Suprapubic skin (tissue), 4 donors: ENCODE measurements around the gene CAMTA1. TPM values are rescaled to one million over a fixed set of nuclear protein-coding genes. Genes with fewer than 3 reads are reported as not detected.

ENCODE experiments used
- DNase-seq, 2 donors: peaks; one replicate each; pipeline ENCODE4 v3.0.0-alpha.2; 2019; ENCODE audit warnings: low spot score in 2 of 2
- H3K27ac ChIP-seq: fragments of 200-600 bp; sonication (generic); one replicate; pipeline ENCODE4 v1.5.1; 2019
- H3K27me3 ChIP-seq: fragments of 200-600 bp; sonication (generic); one replicate; pipeline ENCODE4 v1.5.1; 2019
- H3K36me3 ChIP-seq: fragments of 200-600 bp; sonication (generic); one replicate; pipeline ENCODE4 v1.5.1; 2019
- H3K4me1 ChIP-seq: fragments of 200-600 bp; sonication (generic); one replicate; pipeline ENCODE4 v1.5.1; 2019
- H3K4me3 ChIP-seq: fragments of 200-600 bp; sonication (generic); one replicate; pipeline ENCODE4 v1.5.1; 2019; ENCODE audit warnings: mild to moderate bottlenecking
- H3K9me3 ChIP-seq: fragments of 200-600 bp; sonication (generic); one replicate; pipeline ENCODE4 v1.5.1; 2019
- EP300 ChIP-seq: sonication (generic); formaldehyde crosslinking; IDR thresholded peaks from one replicate; pipeline ENCODE4 v1.6.1; 2017; ENCODE audit warnings: antibody characterized with exemption
- POLR2A ChIP-seq, 2 donors: fragments of 450-650 bp; IDR thresholded peaks; one replicate each; pipeline ENCODE4 v1.6.1; 2017; ENCODE audit warnings: antibody characterized with exemption in 2 of 2, mild to moderate bottlenecking in 2 of 2, moderate library complexity in 2 of 2
- POLR2AphosphoS5 ChIP-seq, 3 donors: sonication (generic); formaldehyde crosslinking; IDR thresholded peaks; one replicate each; pipeline ENCODE4 v1.6.1; 2017; ENCODE audit warnings: antibody characterized with exemption in 3 of 3
- WGBS: methylation state at CpG from one replicate; pipeline ENCODE4 v1.1.5; 2018; 5-methylcytosine and 5-hydroxymethylcytosine counted together
- total RNA-seq, 4 donors: library from RNA; depleted of rRNA; stranded (reverse); fragments of >200 nt; gene quantifications; one replicate each; pipeline ENCODE4 v1.1.0, GENCODE V29; 2016
- TF ChIP-seq, protein P1 (sequence below), 2 donors: fragments of 200-600 bp in 1 of 2; fragments of 450-650 bp in 1 of 2; sonication (generic) in 1 of 2; IDR thresholded peaks; one replicate each; pipeline ENCODE4 v1.5.1; 2016 to 2019; ENCODE audit warnings: antibody characterized with exemption in 2 of 2, mild to moderate bottlenecking in 1 of 2, moderate library complexity in 1 of 2

The CAMTA1 gene
- total RNA-seq, 4 donors from 2014 or later: 40.4 to 54.1 (median 46.6) TPM

DNA sequence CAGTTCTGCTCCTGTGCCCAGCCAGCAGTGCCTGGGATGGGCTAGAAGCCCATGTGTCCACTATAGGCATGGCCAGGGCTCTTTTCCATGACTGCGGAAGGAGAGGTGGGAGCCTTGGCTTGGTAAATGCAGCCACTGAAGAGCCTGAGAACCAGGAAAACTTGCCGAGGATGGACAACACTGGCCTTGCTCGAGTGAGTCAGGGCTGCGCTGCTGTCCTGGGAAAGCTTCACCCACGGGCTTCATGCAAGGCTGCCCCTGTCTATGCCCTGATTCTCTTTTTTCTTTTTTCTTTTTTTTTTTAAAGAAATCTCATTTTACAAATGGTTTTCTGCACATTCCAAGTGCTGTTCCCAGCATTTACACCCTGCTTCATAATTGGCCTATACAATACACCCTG lies 156.5 kb downstream of the CAMTA1 start:
- no peak for DNase-seq
- Histone ChIP-seq H3K27me3 (peaks cover 2% of the 10 kb centered on the region), H3K9me3 (no peaks in the 10 kb centered on the region), H3K27ac (no peak overlapping the region), H3K36me3 (no peaks in the 10 kb centered on the region), H3K4me3 (no peak overlapping the region), H3K4me1 (no peaks in the 10 kb centered on the region)
- 90% methylated on average over 5 of the region's 5 CpGs for whole genome bisulfite sequencing
- TF ChIP-seq POLR2AphosphoS5 (IDR thresholded peaks at IDR 0.05): no peak
- TF ChIP-seq, protein P1, sequence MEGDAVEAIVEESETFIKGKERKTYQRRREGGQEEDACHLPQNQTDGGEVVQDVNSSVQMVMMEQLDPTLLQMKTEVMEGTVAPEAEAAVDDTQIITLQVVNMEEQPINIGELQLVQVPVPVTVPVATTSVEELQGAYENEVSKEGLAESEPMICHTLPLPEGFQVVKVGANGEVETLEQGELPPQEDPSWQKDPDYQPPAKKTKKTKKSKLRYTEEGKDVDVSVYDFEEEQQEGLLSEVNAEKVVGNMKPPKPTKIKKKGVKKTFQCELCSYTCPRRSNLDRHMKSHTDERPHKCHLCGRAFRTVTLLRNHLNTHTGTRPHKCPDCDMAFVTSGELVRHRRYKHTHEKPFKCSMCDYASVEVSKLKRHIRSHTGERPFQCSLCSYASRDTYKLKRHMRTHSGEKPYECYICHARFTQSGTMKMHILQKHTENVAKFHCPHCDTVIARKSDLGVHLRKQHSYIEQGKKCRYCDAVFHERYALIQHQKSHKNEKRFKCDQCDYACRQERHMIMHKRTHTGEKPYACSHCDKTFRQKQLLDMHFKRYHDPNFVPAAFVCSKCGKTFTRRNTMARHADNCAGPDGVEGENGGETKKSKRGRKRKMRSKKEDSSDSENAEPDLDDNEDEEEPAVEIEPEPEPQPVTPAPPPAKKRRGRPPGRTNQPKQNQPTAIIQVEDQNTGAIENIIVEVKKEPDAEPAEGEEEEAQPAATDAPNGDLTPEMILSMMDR (IDR thresholded peaks at IDR 0.05): no peak
- TF ChIP-seq POLR2A (IDR thresholded peaks at IDR 0.05): no peak
- TF ChIP-seq EP300: no peak

GRCh38 chr1:6942990-6943389 lies 157.7 kb downstream of the CAMTA1 start:
- WGBS: 87% methylated on average over 9 of the region's 9 CpGs
- Histone ChIP-seq H3K36me3 (no peaks in the 10 kb centered on the region), H3K9me3 (no peaks in the 10 kb centered on the region)

GRCh38 chr1:6944434-6944833 lies 159.2 kb downstream of the CAMTA1 start:
- Histone ChIP-seq H3K27ac (no peak overlapping the region), H3K4me3 (no peak overlapping the region), H3K27me3 (no peaks in the 10 kb centered on the region), H3K9me3 (no peaks in the 10 kb centered on the region), H3K36me3 (no peaks in the 10 kb centered on the region), H3K4me1 (no peaks in the 10 kb centered on the region)
- 81% methylated on average over 9 of the region's 9 CpGs for whole genome bisulfite sequencing
- TF ChIP-seq, protein P1 (IDR thresholded peaks at IDR 0.05): no peak
- TF ChIP-seq EP300: no peak
- TF ChIP-seq POLR2AphosphoS5 (IDR thresholded peaks at IDR 0.05): no peak
- TF ChIP-seq POLR2A (IDR thresholded peaks at IDR 0.05): no peak
- DNase-seq: no peak

More at GRCh38 chr1:6942990-6943389, 157.7 kb downstream of the CAMTA1 start:
- Histone ChIP-seq H3K27ac (no peak overlapping the region), H3K27me3 (no peaks in the 10 kb centered on the region), H3K4me1 (no peaks in the 10 kb centered on the region), H3K4me3 (no peak overlapping the region)
- TF ChIP-seq POLR2AphosphoS5 (IDR thresholded peaks at IDR 0.05) (no peak), POLR2A (IDR thresholded peaks at IDR 0.05) (no peak), EP300 (no peak)
- TF ChIP-seq, protein P1 (IDR thresholded peaks at IDR 0.05): no peak
- no peak for DNase-seq

- no peak overlapping the region for H3K27ac ChIP-seq
- H3K4me3 ChIP-seq: no peak overlapping the region
- no peaks in the 10 kb centered on the region for H3K36me3 ChIP-seq
- DNase-seq: no peak
- H3K4me1 ChIP-seq: no peaks in the 10 kb centered on the region
- H3K27me3 ChIP-seq: no peaks in the 10 kb centered on the region
- TF ChIP-seq POLR2AphosphoS5 (IDR thresholded peaks at IDR 0.05): no peak
- H3K9me3 ChIP-seq: no peaks in the 10 kb centered on the region
- WGBS: 86% methylated on average over 2 of the region's 2 CpGs
These were observed 162.7 kb downstream of the CAMTA1 start for GRCh38 chr1:6947952-6948351.

DNA sequence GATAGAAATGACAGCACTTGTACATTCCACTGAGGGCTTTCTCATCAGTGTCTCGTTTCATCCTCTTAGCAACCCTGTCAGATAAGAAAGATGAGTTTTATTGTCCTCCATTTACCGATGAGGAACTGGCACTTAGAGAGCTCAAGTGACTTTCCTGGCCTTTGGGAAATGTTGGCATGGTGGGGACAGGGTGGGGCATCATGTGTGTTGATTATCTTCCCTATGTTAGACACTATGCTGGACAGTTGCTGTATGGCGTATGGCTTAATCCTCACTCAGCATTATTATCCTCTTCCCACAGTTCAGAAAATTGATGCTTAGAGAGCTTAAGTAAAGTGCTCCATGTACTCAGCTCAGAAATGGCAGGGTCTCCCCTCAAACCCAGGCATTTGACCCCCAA lies 163.2 kb downstream of the CAMTA1 start:
- 82% methylated on average over 3 of the region's 3 CpGs for WGBS
- TF ChIP-seq, protein P1 (IDR thresholded peaks at IDR 0.05): no peak
- no peak for TF ChIP-seq POLR2AphosphoS5 (IDR thresholded peaks at IDR 0.05)
- TF ChIP-seq EP300: no peak
- no peak for TF ChIP-seq POLR2A (IDR thresholded peaks at IDR 0.05)
- no peak overlapping the region for H3K27ac ChIP-seq
- no peaks in the 10 kb centered on the region for H3K27me3 ChIP-seq
- no peak overlapping the region for H3K4me3 ChIP-seq
- DNase-seq: no peak
- H3K36me3 ChIP-seq: no peaks in the 10 kb centered on the region
- no peaks in the 10 kb centered on the region for H3K9me3 ChIP-seq
- H3K4me1 ChIP-seq: no peaks in the 10 kb centered on the region

DNA sequence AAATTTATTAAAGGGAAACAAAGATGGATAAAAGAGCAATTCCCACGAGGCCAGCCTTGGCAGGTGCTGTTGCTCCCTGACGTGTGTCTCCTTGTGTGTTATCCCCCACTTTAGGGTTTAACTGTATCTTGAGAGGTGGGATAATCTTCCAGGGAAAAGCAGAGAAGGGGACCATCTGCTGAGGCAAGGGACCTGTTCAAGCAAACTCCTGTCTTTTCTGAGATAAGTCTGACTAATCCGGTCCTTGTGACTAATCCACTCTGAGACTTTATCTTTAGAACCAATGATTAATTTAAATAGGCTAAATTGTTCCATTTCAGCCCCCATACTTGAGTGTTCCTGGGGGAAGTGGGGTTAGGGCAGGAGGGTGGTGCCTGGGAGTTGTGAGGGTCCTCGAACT lies 163.6 kb downstream of the CAMTA1 start:
- H3K9me3 ChIP-seq: no peaks in the 10 kb centered on the region
- no peak overlapping the region for H3K27ac ChIP-seq
- TF ChIP-seq, protein P1 (IDR thresholded peaks at IDR 0.05): no peak
- TF ChIP-seq POLR2AphosphoS5 (IDR thresholded peaks at IDR 0.05) (no peak), EP300 (no peak), POLR2A (IDR thresholded peaks at IDR 0.05) (no peak)
- no peaks in the 10 kb centered on the region for H3K36me3 ChIP-seq
- H3K4me1 ChIP-seq: no peaks in the 10 kb centered on the region
- DNase-seq: no peak
- H3K27me3 ChIP-seq: no peaks in the 10 kb centered on the region
- H3K4me3 ChIP-seq: no peak overlapping the region
- 78% methylated on average over 4 of the region's 4 CpGs for WGBS
